OCI-LY1 (cell line): ENCODE results near the gene CHST11.

Experiments
- H2AFZ ChIP-seq: fragments of 200-600 bp; sonication (generic), shearing (Covaris generic); 2 replicates; pipeline ENCODE4 v1.6.0; 2014; ENCODE audit warnings: antibody characterized with exemption, mild to moderate bottlenecking, low read length
- H3F3A ChIP-seq: fragments of 200-600 bp; sonication (generic), shearing (Covaris generic); 2 replicates; pipeline ENCODE4 v1.6.0; 2014; ENCODE audit warnings: mild to moderate bottlenecking, antibody characterized with exemption, low read length, moderate library complexity; ENCODE audit not compliant: insufficient read depth
- H3K27ac ChIP-seq: fragments of 200-600 bp; sonication (generic); 2 replicates; pipeline ENCODE4 v1.5.1; 2014; ENCODE audit warnings: low read length, mixed run types, mild to moderate bottlenecking, low read depth; ENCODE audit not compliant: poor library complexity, severe bottlenecking
- H3K27me3 ChIP-seq: fragments of 200-600 bp; sonication (generic); 2 replicates; pipeline ENCODE4 v1.6.0; 2014; ENCODE audit warnings: antibody characterized with exemption, mild to moderate bottlenecking, low read length, moderate library complexity; ENCODE audit not compliant: insufficient read depth
- H3K36me3 ChIP-seq: fragments of 200-600 bp; sonication (generic); 2 replicates; pipeline ENCODE4 v1.6.1; 2014; ENCODE audit warnings: mild to moderate bottlenecking, antibody characterized with exemption, low read length, moderate library complexity, mixed read lengths; ENCODE audit not compliant: insufficient read depth
- H3K4me1 ChIP-seq: fragments of 200-600 bp; sonication (generic); 2 replicates; pipeline ENCODE4 v1.5.1; 2014; ENCODE audit warnings: mild to moderate bottlenecking, low read length, moderate library complexity; ENCODE audit not compliant: insufficient read depth, severe bottlenecking
- H3K4me2 ChIP-seq: fragments of 200-600 bp; sonication (generic), shearing (Covaris generic); 2 replicates; pipeline ENCODE4 v1.6.1; 2014; ENCODE audit warnings: low read length
- H3K4me3 ChIP-seq: fragments of 200-600 bp; sonication (generic); 2 replicates; pipeline ENCODE4 v1.5.1; 2014; ENCODE audit warnings: low read length, low read depth, mild to moderate bottlenecking, mixed read lengths; ENCODE audit not compliant: poor library complexity, severe bottlenecking
- H3K79me2 ChIP-seq: fragments of 200-600 bp; shearing (Covaris generic); 2 replicates; pipeline ENCODE4 v1.6.1; 2016; ENCODE audit warnings: mixed run types, low read length, mixed read lengths; ENCODE audit not compliant: insufficient read depth
- H3K9ac ChIP-seq: fragments of 200-600 bp; sonication (generic), shearing (Covaris generic); 2 replicates; pipeline ENCODE4 v1.6.1; 2014; ENCODE audit warnings: mild to moderate bottlenecking, low read length, mixed read lengths
- H3K9me2 ChIP-seq: fragments of 200-600 bp; sonication (generic), shearing (Covaris generic); 2 replicates; pipeline ENCODE4 v1.6.1; 2014; ENCODE audit warnings: low read depth, mild to moderate bottlenecking, low read length, mixed read lengths
- H3K9me3 ChIP-seq: fragments of 200-600 bp; shearing (Covaris generic); 2 replicates; pipeline ENCODE4 v1.6.1; 2014; ENCODE audit warnings: low read length, mixed read lengths
- H4K20me1 ChIP-seq: fragments of 200-600 bp; sonication (generic), shearing (Covaris generic); 2 replicates; pipeline ENCODE4 v1.6.0; 2016; ENCODE audit warnings: mild to moderate bottlenecking, low read length; ENCODE audit not compliant: insufficient read depth
- EZH2 ChIP-seq: fragments of 200-600 bp; sonication (generic), shearing (Covaris generic); IDR thresholded peaks from 2 replicates; pipeline ENCODE4 v1.8.0; 2017; ENCODE audit warnings: borderline replicate concordance, mixed run types, mild to moderate bottlenecking, antibody characterized with exemption, low read length, moderate library complexity, mixed read lengths
- TF ChIP-seq, protein P1 (sequence below): fragments of 200-600 bp; sonication (generic), shearing (Covaris generic); IDR thresholded peaks from 2 replicates; pipeline ENCODE4 v1.5.1; 2017; ENCODE audit warnings: mild to moderate bottlenecking, antibody characterized with exemption, low read length, moderate library complexity, mixed read lengths

Gene CHST11

DNA sequence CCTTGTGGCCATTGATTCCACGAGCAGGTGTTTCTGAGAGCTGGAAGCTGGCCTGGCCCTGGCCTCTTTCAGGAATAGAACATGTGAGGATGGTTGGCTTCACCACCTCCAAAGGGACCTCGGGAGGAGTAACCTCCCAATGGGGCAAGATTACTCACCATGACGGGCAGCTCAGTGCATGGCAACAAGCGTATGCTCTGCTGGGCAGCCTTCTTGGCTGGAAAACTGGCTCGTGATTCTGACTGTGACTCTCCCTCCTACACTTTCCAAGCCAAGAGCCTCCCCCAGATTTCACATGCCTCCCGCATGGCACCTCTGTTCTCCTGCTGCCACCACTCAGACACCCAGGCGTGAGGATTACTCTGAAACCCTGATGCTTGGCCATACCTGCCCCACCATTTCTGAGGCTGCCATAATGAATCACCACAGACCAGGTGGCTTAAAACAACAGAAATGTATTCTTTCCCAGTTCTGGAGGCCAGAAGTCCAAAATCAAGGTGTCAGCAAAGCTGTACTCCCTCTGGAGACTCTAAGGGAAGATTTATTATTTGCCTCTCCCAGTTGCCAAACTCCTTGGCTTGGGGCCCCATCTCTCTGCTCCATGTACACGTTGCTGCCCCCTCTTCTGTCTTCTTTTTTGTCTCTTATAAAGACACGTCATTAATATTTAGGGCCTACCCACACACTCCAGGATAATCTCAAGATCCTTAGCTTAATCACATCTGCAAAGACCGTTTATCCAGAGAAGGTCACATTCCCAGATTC is 215.9 kb downstream of the CHST11 start:
- Histone ChIP-seq H3K9ac (no peak overlapping the region), H3K27me3 (no peaks in the 10 kb centered on the region), H3K4me1 (peaks cover 39% of the 10 kb centered on the region), H3K79me2 (no peaks in the 10 kb centered on the region), H3K9me3 (no peaks in the 10 kb centered on the region), H4K20me1 (no peaks in the 10 kb centered on the region), H3K4me2 (no peak overlapping the region), H2AFZ (no peak overlapping the region), H3K4me3 (no peak overlapping the region), H3K9me2 (no peaks in the 10 kb centered on the region), H3F3A (no peaks in the 10 kb centered on the region), H3K36me3 (no peaks in the 10 kb centered on the region), H3K27ac (no peak overlapping the region)
- TF ChIP-seq, protein P1, sequence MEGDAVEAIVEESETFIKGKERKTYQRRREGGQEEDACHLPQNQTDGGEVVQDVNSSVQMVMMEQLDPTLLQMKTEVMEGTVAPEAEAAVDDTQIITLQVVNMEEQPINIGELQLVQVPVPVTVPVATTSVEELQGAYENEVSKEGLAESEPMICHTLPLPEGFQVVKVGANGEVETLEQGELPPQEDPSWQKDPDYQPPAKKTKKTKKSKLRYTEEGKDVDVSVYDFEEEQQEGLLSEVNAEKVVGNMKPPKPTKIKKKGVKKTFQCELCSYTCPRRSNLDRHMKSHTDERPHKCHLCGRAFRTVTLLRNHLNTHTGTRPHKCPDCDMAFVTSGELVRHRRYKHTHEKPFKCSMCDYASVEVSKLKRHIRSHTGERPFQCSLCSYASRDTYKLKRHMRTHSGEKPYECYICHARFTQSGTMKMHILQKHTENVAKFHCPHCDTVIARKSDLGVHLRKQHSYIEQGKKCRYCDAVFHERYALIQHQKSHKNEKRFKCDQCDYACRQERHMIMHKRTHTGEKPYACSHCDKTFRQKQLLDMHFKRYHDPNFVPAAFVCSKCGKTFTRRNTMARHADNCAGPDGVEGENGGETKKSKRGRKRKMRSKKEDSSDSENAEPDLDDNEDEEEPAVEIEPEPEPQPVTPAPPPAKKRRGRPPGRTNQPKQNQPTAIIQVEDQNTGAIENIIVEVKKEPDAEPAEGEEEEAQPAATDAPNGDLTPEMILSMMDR = no peak
- TF ChIP-seq EZH2 = no peak

DNA sequence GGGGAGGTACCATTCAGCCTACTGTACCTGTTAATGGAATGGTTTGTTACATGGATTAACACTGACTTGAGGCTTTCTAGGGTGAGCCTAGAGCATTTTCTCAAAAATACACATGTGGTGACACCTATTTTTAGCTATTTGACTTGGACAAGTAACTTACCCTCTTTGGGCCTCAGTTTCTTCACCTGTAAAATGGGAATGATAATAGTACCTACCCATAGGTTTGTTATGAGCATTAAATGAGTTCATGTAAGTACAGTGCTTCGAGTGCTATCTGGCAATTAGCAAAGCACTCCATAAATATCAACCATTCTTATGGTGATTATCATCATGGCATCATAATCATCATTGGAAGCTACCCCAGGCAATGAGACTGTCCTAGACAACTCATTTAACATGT is 216.5 kb downstream of the CHST11 start:
- TF ChIP-seq, protein P1 = no peak
- no peak for TF ChIP-seq EZH2
- Histone ChIP-seq H3K9me2 (no peaks in the 10 kb centered on the region), H3K4me1 (peaks cover 39% of the 10 kb centered on the region), H3K9me3 (no peaks in the 10 kb centered on the region), H3K9ac (no peak overlapping the region), H4K20me1 (no peaks in the 10 kb centered on the region), H3K36me3 (no peaks in the 10 kb centered on the region), H3K27me3 (no peaks in the 10 kb centered on the region), H3F3A (no peaks in the 10 kb centered on the region), H3K4me2 (no peak overlapping the region), H2AFZ (no peak overlapping the region), H3K4me3 (no peak overlapping the region), H3K79me2 (no peaks in the 10 kb centered on the region), H3K27ac (no peak overlapping the region)

DNA sequence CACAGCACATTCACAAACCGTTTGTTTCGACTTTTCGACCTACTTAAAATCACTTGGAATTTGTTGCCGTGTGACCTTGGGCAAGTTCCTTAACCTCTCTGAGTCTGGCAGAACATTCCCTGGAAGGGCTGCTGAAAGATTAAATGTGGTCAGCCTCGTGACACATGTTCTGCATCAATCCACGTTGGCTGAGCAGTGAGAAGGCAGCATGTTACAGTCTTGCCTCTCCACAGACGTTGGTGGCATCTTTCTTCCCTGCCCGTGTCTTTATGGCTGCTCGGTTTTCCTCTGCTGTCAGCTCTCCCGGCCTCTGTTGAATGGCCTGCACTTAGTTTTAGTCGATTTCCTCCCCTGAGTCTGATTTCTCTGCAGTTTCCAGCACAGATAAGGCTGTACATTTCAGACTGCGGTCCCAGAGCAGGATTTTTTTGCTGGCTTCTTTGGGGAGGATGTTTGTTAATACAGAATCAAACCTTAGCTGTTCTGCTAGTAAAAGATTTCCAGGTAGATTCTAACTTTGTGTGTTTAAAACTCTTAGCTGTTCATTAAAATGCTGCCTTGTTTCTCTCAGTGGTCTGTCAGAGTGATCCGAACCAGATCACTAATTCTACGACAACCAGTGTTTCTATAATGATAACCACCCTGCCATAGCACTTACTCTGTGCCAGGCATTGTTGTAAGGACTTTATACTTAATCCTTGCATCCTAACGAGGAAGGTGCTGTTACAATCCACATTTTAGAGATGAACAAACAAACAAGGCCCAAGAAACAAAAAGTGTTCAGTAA is 217.1 kb downstream of the CHST11 start:
- H3K9me3 ChIP-seq = no peaks in the 10 kb centered on the region
- H3K9me2 ChIP-seq = no peaks in the 10 kb centered on the region
- peaks cover 33% of the 10 kb centered on the region for H3K4me1 ChIP-seq
- no peak overlapping the region for H3K4me3 ChIP-seq
- H3K36me3 ChIP-seq = no peaks in the 10 kb centered on the region
- H4K20me1 ChIP-seq = no peaks in the 10 kb centered on the region
- H3K27ac ChIP-seq = no peak overlapping the region
- no peaks in the 10 kb centered on the region for H3F3A ChIP-seq
- no peak overlapping the region for H2AFZ ChIP-seq
- no peak overlapping the region for H3K4me2 ChIP-seq
- no peaks in the 10 kb centered on the region for H3K79me2 ChIP-seq
- H3K27me3 ChIP-seq = no peaks in the 10 kb centered on the region
- TF ChIP-seq EZH2 = no peak
- TF ChIP-seq, protein P1 = no peak
- no peak overlapping the region for H3K9ac ChIP-seq
